K562 (cell line): ENCODE results near the gene ARID5B.

Experiments
- CBFA2T3 ChIP-seq: fragments of 450-650 bp; IDR thresholded peaks from 2 replicates; pipeline ENCODE4 v1.6.1; 2017
- EP300 ChIP-seq: IDR thresholded peaks from 2 replicates; pipeline ENCODE4 v1.6.1; 2012; ENCODE audit warnings: low read length, improper control_type of control experiment
- RFX5 ChIP-seq: IDR thresholded peaks from 2 replicates; pipeline ENCODE4 v1.6.1; 2011; ENCODE audit warnings: low read depth, mild to moderate bottlenecking, improper control_type of control experiment, low read length
- TARDBP ChIP-seq: fragments of 450-650 bp; IDR thresholded peaks from 2 replicates; pipeline ENCODE4 v1.6.1; 2016
- USF1 ChIP-seq: sonication (generic); formaldehyde crosslinking; IDR thresholded peaks from 2 replicates; pipeline ENCODE4 v1.9.0; 2022; ENCODE audit warnings: mild to moderate bottlenecking, missing genetic modification reagents
- ZBTB7A ChIP-seq: IDR thresholded peaks from 2 replicates; pipeline ENCODE4 v1.6.1; 2011; ENCODE audit warnings: low read depth, mild to moderate bottlenecking, low read length, moderate library complexity, borderline replicate concordance; ENCODE audit not compliant: control insufficient read depth

- TF ChIP-seq ZBTB7A: no peak
- no peak for TF ChIP-seq USF1 (CRISPR knock-in tag)
- no peak for TF ChIP-seq RFX5
- no peak for TF ChIP-seq CBFA2T3
- TF ChIP-seq TARDBP: no peak
- no peak for TF ChIP-seq EP300
Observed at GRCh38 chr10:61931620-61932332, 30.3 kb downstream of the ARID5B start.
